Immature natural killer cell (primary cell): ENCODE data around the gene ATP13A2. TPM values are rescaled to one million over a fixed set of nuclear protein-coding genes. Genes with fewer than 3 reads are reported as not detected.

ENCODE experiments used
- DNase-seq, 3 donors: peaks; one replicate each; pipeline ENCODE4 v3.0.0; 2022; ENCODE audit warnings: mixed read lengths in 1 of 3
- H3K27ac Mint-ChIP-seq, 6 donors: one replicate each; pipeline ENCODE4 v1.8.0; 2020; ENCODE audit warnings: mixed read lengths in 6 of 6, mild to moderate bottlenecking in 5 of 6, inconsistent platforms in 4 of 6, moderate library complexity in 3 of 6
- H3K27me3 Mint-ChIP-seq, 3 donors: one replicate each; pipeline ENCODE4 v1.8.0; 2020 to 2021; ENCODE audit warnings: low read depth in 3 of 3, mild to moderate bottlenecking in 3 of 3, mixed read lengths in 3 of 3, moderate library complexity in 3 of 3, inconsistent platforms in 1 of 3
- H3K36me3 Mint-ChIP-seq, 3 donors: one replicate each; pipeline ENCODE4 v1.8.0; 2020; ENCODE audit warnings: mixed read lengths in 3 of 3, inconsistent platforms in 2 of 3, mild to moderate bottlenecking in 2 of 3
- H3K4me1 Mint-ChIP-seq, 2 donors: one replicate each; pipeline ENCODE4 v1.8.0; 2020; ENCODE audit warnings: inconsistent platforms in 2 of 2, mild to moderate bottlenecking in 2 of 2, mixed read lengths in 2 of 2, moderate library complexity in 1 of 2
- H3K4me3 Mint-ChIP-seq, 5 donors: one replicate each; pipeline ENCODE4 v1.8.0; 2020; ENCODE audit warnings: mild to moderate bottlenecking in 5 of 5, mixed read lengths in 5 of 5, inconsistent platforms in 3 of 5, moderate library complexity in 3 of 5
- H3K9me3 Mint-ChIP-seq, 6 donors: one replicate each; pipeline ENCODE4 v1.8.0; 2020; ENCODE audit warnings: mild to moderate bottlenecking in 6 of 6, mixed read lengths in 6 of 6, inconsistent platforms in 4 of 6, moderate library complexity in 3 of 6
- polyA plus RNA-seq, 3 donors: library from polyadenylated mRNA; unstranded; fragments of 300-500 nt; fragmentation: Illumina TruSeq; gene quantifications; one replicate each; pipeline ENCODE4 v1.2.3, GENCODE V29; 2021

Gene ATP13A2
- polyA plus RNA-seq, 3 donors from 2014 or later, result 21.1 to 53.4 (median 26.3) TPM

DNA sequence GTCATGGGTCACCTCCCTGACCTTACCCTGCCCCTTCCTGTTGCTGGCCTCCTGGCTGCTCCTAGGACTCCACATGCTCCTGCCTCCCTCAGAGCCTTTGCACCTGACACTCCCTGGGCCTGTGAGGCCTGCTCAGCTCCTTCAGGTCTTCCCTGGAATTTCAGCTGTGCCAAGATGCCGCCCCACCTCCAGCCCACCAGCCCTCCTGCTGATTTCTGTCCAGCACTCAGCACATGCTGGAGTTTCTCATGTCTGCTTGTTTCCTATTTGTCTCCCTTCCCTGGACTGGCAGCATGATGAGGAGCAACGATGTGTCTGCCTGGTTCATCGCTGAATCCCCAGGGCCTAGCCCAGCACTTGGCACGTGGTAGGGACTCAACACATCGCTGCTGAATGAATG, 34.4 kb downstream of the ATP13A2 start:
- Mint-ChIP-seq H3K27me3 (peaks cover 2 to 12% (median 7%) of the 10 kb centered on the region in 3 donors), H3K27ac (no peak overlapping the region), H3K9me3 (no peaks in the 10 kb centered on the region), H3K4me3 (no peak overlapping the region), H3K4me1 (peaks cover 8 to 11% of the 10 kb centered on the region in 2 donors), H3K36me3 (no peaks in the 10 kb centered on the region)
- no peak for DNase-seq

DNA sequence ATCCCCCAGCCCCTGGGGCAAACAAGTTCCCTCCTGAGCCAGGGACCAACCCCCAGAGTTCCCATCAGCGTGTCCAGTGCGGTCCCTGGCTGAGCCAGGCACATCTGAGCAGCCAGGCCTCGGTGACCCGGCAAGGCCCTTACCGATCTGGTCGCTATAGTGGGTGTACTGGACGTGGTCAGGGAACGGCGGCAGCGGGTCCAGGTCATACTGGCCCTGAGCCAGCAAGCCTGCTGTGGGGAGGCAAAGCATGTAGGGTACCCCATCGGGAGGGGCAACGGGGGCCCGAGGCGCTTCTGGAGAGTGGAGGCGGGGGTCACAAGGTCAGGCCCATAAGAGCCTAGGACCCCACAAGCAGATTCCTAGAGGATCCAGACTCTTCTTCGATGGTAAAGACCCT, 34.8 kb downstream of the ATP13A2 start:
- peaks cover 8 to 11% of the 10 kb centered on the region in 2 donors for H3K4me1 Mint-ChIP-seq
- DNase-seq, result no peak
- no peak overlapping the region for H3K4me3 Mint-ChIP-seq
- H3K27me3 Mint-ChIP-seq, result peaks cover 2 to 12% (median 7%) of the 10 kb centered on the region in 3 donors
- no peaks in the 10 kb centered on the region for H3K9me3 Mint-ChIP-seq
- no peak overlapping the region for H3K27ac Mint-ChIP-seq
- no peaks in the 10 kb centered on the region for H3K36me3 Mint-ChIP-seq

DNA sequence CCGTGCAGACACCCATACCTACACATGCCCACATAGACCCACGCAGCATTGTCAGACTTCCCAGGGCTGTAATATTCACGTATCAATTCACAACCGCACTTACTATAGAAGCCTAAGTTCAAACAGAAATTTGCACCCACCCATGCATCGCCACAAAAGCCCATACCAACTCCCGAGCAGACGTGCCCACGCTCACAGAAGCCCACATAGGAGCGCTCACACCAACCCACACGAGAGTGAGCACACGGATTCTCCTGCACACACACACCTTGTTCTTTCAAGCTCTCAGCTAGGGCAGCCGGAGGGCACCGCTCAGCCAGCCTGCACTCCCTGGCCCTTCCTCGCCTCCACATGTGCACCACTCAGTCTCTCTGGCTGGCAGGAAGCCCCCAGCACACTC, 35.9 kb downstream of the ATP13A2 start:
- no peak for DNase-seq
- H3K27ac Mint-ChIP-seq, result peak overlapping the region in 1 of 6 donors; percentile 10
- H3K9me3 Mint-ChIP-seq, result no peaks in the 10 kb centered on the region
- peaks cover 0 to 4% (median 2%) of the 10 kb centered on the region in 3 donors for H3K27me3 Mint-ChIP-seq
- H3K4me1 Mint-ChIP-seq, result peaks cover 2% of the 10 kb centered on the region in 2 donors
- no peaks in the 10 kb centered on the region for H3K36me3 Mint-ChIP-seq
- H3K4me3 Mint-ChIP-seq, result no peak overlapping the region

DNA sequence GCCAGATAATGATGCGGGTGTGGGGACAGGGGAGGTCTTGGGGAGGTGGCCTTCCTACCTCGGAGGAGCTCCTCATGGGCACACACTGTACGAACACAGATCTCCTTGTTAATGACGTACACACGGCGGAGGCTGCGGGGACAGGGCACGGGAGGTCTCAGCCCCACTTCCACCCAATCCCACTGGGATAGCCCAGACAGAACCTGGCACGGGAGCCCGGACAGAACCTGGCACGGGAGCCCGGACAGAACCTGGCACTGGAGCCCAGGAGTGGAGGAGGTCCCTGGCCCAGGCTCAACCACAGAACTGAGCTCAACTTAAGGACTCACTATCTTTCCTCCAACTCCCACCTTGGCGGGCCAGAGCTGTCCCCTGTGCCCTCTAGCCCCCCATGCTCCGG, 36.5 kb downstream of the ATP13A2 start:
- Mint-ChIP-seq H3K4me3 (no peak overlapping the region), H3K9me3 (no peaks in the 10 kb centered on the region), H3K27ac (no peak overlapping the region), H3K27me3 (peaks cover 0 to 4% (median 0%) of the 10 kb centered on the region in 3 donors), H3K36me3 (no peaks in the 10 kb centered on the region), H3K4me1 (no peaks in the 10 kb centered on the region)
- no peak for DNase-seq

DNA sequence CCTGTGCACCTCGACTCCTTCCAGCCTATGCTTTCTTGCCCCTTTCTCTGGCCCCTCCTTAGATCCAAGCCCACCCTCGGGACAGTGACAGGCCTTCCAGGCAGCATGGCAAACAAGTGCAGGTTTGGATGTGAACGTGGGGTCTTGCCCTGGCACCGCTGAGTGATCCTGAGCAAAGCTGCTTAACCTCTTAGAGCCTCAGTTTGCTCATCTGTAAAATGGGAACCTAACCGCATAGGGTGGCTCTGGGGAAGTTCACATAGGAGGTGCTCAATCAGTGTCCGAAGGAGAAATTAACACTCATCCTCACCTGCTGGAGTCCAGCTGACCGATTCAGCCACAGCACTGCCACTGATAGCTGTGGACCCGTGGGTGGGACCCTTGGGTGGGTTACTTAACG, 38.5 kb downstream of the ATP13A2 start:
- H3K36me3 Mint-ChIP-seq, result peaks cover 0 to 5% (median 0%) of the 10 kb centered on the region in 3 donors
- H3K4me3 Mint-ChIP-seq, result no peak overlapping the region

DNA sequence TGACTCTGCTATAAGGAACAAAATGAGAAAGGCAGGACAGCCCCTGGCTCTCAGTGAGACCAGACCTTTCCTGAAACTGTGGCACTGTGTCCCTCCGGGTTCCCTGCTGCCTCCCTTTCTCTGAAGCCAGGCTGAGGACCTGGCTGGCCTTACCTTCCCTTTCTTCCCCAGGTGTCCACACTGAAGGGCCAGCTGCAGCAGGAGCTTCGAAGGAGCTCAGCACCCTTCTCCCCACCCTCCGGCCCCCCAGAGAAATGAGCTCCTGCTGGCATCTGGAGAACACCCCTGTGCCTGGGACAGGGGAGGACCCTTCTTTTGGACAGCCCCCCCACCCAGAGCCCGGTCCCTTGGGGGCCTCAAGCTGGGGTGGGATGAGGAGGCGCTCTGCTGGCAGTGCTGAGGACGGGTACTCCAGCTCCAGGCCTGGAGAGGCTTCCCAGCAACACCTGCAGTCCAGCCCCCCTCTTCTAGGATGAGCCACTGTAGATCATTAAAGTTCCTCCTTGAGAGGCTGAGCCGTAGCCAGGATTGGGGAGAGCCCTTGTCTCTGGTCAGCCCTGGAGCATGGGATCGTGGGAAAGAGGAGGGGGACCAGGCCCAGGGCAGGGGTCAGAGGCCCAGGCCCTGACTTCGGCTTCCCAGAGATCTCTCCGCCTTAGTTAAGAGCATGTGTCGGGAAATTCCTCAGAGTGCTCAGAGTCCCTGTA, 39.4 kb downstream of the ATP13A2 start:
- H3K4me3 Mint-ChIP-seq, result no peak overlapping the region
- peaks cover 0 to 5% (median 0%) of the 10 kb centered on the region in 3 donors for H3K36me3 Mint-ChIP-seq
- no peak overlapping the region for H3K27ac Mint-ChIP-seq
- DNase-seq, result no peak
- H3K27me3 Mint-ChIP-seq, result peaks cover 0 to 4% (median 2%) of the 10 kb centered on the region in 3 donors
- no peaks in the 10 kb centered on the region for H3K4me1 Mint-ChIP-seq
- H3K9me3 Mint-ChIP-seq, result no peaks in the 10 kb centered on the region

More for the DNA sequence above, 38.5 kb downstream of the ATP13A2 start:
- Mint-ChIP-seq H3K27me3 (peaks cover 0 to 4% (median 2%) of the 10 kb centered on the region in 3 donors), H3K4me1 (no peaks in the 10 kb centered on the region), H3K27ac (no peak overlapping the region), H3K9me3 (no peaks in the 10 kb centered on the region)
- DNase-seq, result no peak

DNA sequence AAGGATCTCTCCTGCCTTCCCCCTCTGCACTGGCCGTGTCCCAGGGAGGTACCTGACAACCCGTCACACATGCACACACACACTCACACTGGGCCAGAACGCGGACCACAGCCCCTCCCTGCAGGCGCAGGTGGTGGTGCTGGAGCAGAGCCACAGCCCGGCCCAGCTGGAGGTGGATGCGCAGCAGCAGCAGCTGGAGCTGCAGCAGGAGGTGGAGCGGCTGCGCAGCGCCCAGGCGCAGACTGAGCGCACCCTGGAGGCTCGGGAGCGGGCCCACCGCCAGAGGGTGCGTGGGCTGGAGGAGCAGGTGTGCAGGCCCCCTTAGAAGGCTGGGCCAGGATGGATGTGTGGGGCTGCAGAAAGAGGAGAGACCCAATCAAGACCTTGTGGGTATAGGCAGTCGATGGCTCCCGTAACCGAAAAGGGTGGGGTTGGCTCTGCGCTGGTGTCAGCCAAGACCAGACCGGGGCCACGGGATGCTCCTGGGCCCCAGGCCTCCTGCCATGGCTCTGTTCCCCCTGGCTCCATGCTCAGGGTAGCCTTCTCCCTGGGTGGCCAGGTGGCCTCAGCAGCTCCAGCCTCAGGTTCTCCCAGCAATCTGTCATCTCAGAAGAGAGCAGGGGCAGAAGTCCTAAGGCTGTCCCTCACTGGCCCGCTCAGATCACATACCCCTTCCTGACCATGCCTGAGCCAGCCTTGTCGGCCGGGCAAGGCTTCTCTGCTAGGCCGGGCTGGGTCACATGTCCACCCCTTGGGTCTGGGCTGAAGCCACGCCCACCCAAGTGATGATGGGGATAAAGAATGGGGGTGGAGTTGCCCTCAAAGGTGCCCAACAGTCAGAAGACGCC, 40.2 kb downstream of the ATP13A2 start:
- peaks cover 0 to 5% (median 5%) of the 10 kb centered on the region in 3 donors for H3K36me3 Mint-ChIP-seq
- H3K4me3 Mint-ChIP-seq, result no peak overlapping the region
- H3K9me3 Mint-ChIP-seq, result no peaks in the 10 kb centered on the region
- no peak for DNase-seq
- H3K4me1 Mint-ChIP-seq, result no peaks in the 10 kb centered on the region
- peaks cover 0 to 4% (median 2%) of the 10 kb centered on the region in 3 donors for H3K27me3 Mint-ChIP-seq
- H3K27ac Mint-ChIP-seq, result peak overlapping the region in 1 of 6 donors; percentile 17

DNA sequence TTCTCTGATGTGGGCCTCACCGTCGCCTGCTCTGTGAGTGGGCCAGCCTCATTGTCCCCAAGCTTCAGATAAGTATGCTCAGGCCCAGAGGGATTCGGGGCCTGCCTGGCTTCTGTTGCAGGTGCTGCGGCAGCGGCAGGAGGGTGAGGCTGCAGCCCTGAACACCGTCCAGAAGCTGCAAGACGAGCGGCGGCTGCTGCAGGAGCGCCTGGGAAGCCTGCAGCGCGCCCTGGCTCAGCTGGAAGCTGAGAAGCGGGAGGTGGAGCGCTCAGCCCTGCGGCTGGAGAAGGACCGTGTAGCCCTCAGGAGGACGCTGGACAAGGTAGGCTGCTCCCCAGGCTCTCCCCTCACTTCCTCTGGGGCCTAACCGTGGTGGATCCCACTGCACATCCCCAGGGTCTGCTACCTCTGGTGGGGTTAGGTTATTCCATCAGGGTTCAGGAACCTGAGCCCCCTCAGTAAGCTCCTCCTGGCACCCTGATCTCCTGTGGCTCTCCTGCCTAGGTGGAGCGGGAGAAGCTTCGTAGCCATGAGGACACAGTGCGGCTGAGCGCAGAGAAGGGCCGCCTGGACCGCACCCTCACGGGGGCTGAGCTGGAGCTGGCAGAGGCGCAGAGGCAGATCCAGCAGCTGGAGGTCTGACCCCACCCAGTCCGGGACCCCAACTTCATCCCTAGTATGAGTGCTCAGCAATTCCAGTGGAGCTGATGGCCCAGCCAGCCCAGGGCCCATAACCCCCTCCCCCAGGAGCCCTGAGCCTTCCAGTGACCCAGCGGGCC, 41.4 kb downstream of the ATP13A2 start:
- no peak for DNase-seq
- no peak overlapping the region for H3K27ac Mint-ChIP-seq
- H3K27me3 Mint-ChIP-seq, result peaks cover 0 to 2% (median 2%) of the 10 kb centered on the region in 3 donors
- H3K4me3 Mint-ChIP-seq, result no peak overlapping the region
- H3K36me3 Mint-ChIP-seq, result peaks cover 0 to 8% (median 5%) of the 10 kb centered on the region in 3 donors
- no peaks in the 10 kb centered on the region for H3K4me1 Mint-ChIP-seq
- no peaks in the 10 kb centered on the region for H3K9me3 Mint-ChIP-seq

DNA sequence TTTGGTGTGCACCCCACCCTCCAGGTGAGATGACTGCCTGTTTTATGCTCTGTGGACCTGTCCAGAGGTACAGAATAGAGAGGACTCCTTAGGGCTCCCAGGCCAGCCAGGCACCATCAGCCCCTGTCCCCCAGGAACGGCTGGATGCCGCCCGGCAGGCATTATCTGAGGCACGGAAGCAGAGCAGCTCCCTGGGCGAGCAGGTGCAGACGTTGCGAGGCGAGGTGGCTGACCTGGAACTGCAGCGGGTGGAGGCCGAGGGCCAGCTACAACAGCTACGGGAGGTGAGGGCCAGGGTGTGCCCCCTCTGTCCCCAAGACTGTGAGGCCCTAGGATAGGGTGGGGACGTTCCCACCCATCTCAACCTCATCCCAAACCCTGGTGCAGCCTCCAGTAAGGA, 42.1 kb downstream of the ATP13A2 start:
- H3K4me3 Mint-ChIP-seq, result no peak overlapping the region
- no peaks in the 10 kb centered on the region for H3K4me1 Mint-ChIP-seq
- H3K36me3 Mint-ChIP-seq, result peaks cover 0 to 11% (median 5%) of the 10 kb centered on the region in 3 donors
- H3K27me3 Mint-ChIP-seq, result peaks cover 0 to 2% (median 0%) of the 10 kb centered on the region in 3 donors
- H3K9me3 Mint-ChIP-seq, result no peaks in the 10 kb centered on the region
- DNase-seq, result no peak
- no peak overlapping the region for H3K27ac Mint-ChIP-seq

DNA sequence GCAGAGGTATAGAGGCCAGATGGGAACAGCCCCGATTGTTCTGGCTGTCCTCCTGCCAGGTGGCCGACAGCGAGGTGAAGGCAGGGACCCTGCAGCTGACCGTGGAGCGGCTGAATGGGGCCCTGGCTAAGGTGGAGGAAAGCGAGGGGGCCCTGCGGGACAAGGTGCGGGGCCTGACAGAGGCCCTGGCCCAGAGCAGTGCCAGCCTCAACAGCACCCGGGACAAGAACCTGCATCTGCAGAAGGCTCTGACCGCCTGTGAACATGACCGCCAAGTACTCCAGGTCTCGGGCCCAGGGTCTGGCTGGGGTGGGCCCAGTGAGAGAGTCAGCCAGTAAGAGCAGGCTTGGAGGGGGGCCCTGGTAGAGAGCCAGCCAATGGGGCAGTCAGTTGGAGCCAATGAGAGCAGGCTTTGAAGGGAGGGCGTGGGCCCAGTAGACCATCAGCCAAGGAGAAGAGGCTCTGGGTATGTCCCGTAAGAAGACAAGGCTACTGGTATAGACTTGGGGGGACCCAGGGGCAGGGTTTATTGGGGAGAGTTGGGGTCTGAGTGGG, 42.6 kb downstream of the ATP13A2 start:
- Mint-ChIP-seq H3K36me3 (peaks cover 0 to 11% (median 5%) of the 10 kb centered on the region in 3 donors), H3K4me1 (no peaks in the 10 kb centered on the region), H3K4me3 (no peak overlapping the region), H3K27me3 (peaks cover 0 to 3% (median 0%) of the 10 kb centered on the region in 3 donors), H3K9me3 (no peaks in the 10 kb centered on the region), H3K27ac (no peak overlapping the region)
- no peak for DNase-seq

DNA sequence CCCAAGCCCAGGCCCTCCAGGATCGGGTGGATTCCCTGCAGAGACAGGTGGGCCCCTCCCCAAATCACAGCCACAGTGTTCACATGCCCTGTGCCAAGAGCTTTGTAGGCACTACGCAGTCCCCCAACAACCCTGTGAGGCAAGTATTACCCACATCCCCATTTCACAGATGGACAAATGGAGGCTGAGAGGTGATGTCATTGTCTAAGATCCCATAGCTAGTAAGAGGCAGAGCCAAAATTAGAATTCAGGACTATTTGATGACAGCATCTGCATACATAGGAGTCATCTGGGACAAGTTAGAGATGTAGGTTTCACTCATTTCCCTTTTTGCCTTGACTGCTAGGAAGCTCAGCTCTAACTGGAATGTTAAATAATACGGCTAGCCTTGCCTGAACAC, 43.4 kb downstream of the ATP13A2 start:
- Mint-ChIP-seq H3K27ac (no peak overlapping the region), H3K36me3 (peaks cover 0 to 11% (median 5%) of the 10 kb centered on the region in 3 donors), H3K9me3 (no peaks in the 10 kb centered on the region), H3K27me3 (peaks cover 0 to 5% (median 0%) of the 10 kb centered on the region in 3 donors), H3K4me1 (no peaks in the 10 kb centered on the region), H3K4me3 (no peak overlapping the region)
- no peak for DNase-seq

DNA sequence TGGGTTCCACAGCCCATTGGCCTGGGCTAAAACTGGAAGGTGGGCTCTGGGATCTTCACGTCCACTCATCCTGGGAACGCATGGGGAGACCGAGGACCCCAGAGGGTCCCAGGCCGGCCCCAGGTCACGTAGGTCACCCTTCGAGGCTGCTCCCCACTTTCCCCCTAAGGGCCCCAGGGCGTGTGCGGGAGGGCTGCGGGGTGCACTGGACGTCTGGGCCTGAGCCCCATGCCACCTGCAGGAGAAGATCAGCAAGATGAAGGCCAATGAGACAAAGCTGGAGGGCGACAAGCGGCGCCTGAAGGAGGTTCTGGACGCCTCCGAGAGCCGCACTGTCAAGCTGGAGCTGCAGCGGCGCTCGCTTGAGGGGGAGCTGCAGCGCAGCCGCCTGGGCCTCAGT, 43.8 kb downstream of the ATP13A2 start:
- H3K27me3 Mint-ChIP-seq, result peaks cover 0 to 5% (median 0%) of the 10 kb centered on the region in 3 donors
- H3K36me3 Mint-ChIP-seq, result peaks cover 0 to 11% (median 5%) of the 10 kb centered on the region in 3 donors
- no peak for DNase-seq
- H3K9me3 Mint-ChIP-seq, result no peaks in the 10 kb centered on the region
- no peaks in the 10 kb centered on the region for H3K4me1 Mint-ChIP-seq
- no peak overlapping the region for H3K27ac Mint-ChIP-seq
- H3K4me3 Mint-ChIP-seq, result no peak overlapping the region

DNA sequence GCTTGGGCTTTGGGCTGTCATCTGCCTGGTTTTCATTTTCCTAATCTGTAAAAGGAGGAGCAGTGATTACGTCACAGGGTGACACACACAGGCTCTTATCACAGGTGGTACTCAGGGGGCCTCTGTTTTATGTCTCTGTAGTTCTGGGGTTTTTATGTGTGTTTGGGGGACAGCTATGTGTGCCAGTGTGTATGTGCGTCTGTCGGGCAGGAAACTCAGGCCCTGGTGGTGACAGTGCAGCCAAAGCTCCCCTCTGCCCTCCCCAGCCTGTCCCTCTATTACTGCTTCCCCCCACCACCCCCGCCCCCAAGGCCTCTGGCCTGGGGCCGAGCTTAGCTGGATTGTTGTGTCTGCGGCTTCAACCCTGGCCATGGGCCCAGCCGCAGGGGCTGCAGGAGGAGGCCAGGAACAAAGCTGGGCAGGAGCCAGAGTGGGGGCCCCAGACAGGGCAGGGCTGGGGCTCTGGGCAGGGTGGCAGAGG, 44.6 kb downstream of the ATP13A2 start:
- peaks cover 0 to 5% (median 0%) of the 10 kb centered on the region in 3 donors for H3K27me3 Mint-ChIP-seq
- no peak overlapping the region for H3K27ac Mint-ChIP-seq
- H3K4me1 Mint-ChIP-seq, result no peaks in the 10 kb centered on the region
- no peaks in the 10 kb centered on the region for H3K9me3 Mint-ChIP-seq
- peaks cover 0 to 11% (median 5%) of the 10 kb centered on the region in 3 donors for H3K36me3 Mint-ChIP-seq
- no peak overlapping the region for H3K4me3 Mint-ChIP-seq
- DNase-seq, result no peak
